Thymus (tissue), 11 donors: Measurements from ENCODE around the gene PRKG1. TPM values are rescaled to one million over a fixed set of nuclear protein-coding genes. Genes with fewer than 3 reads are reported as not detected.

Experiments
- DNase-seq, 9 donors: peaks; one replicate each; pipeline ENCODE4 v3.0.0-alpha.2; 2013; ENCODE audit warnings: low spot score in 9 of 9, low read depth in 6 of 9, missing footprints in 1 of 9
- H3K27ac ChIP-seq, 2 donors: one replicate each; pipeline ENCODE4 v1.5.1; 2013; ENCODE audit warnings: control low read depth in 1 of 2, low read depth in 1 of 2, low read length in 1 of 2, mild to moderate bottlenecking in 1 of 2, moderate library complexity in 1 of 2
- H3K27me3 ChIP-seq, 2 donors: one replicate each; pipeline ENCODE4 v1.5.1; 2013; ENCODE audit warnings: low read length in 1 of 2; ENCODE audit not compliant: control insufficient read depth in 2 of 2, insufficient read depth in 1 of 2
- H3K36me3 ChIP-seq, 2 donors: one replicate each; pipeline ENCODE4 v1.5.1; 2013; ENCODE audit warnings: low read length in 1 of 2, mild to moderate bottlenecking in 1 of 2, moderate library complexity in 1 of 2; ENCODE audit not compliant: control insufficient read depth in 2 of 2, insufficient read depth in 2 of 2
- H3K4me1 ChIP-seq, 2 donors: one replicate each; pipeline ENCODE4 v1.5.1; 2013; ENCODE audit warnings: low read length in 2 of 2; ENCODE audit not compliant: control insufficient read depth in 2 of 2, insufficient read depth in 2 of 2
- H3K4me3 ChIP-seq, 2 donors: one replicate each; pipeline ENCODE4 v1.5.1; 2013; ENCODE audit warnings: low read length in 2 of 2, control low read depth in 1 of 2, mild to moderate bottlenecking in 1 of 2
- H3K9me3 ChIP-seq, 2 donors: one replicate each; pipeline ENCODE4 v1.5.1; 2013; ENCODE audit warnings: low read length in 1 of 2, mild to moderate bottlenecking in 1 of 2; ENCODE audit not compliant: control insufficient read depth in 2 of 2, insufficient read depth in 1 of 2
- WGBS: extraction: QIAGEN DNeasy Blood & Tissue Kit; methylation state at CpG from one replicate; pipeline ENCODE4 v1.1.7; 2013; 5-methylcytosine and 5-hydroxymethylcytosine counted together
- polyA plus RNA-seq: library from polyadenylated mRNA; stranded (reverse); fragments of 200-250 nt; gene quantifications from one replicate; pipeline ENCODE4 v1.2.3, GENCODE V29; 2013
- total RNA-seq: library from RNA; stranded (reverse); fragments of 120-200 nt; gene quantifications from one replicate; pipeline ENCODE4 v1.2.4, GENCODE V29; 2013
- donor health status: healthy.

The PRKG1 gene
- total and polyA plus RNA-seq, 2 donors = 2.5 to 7.4 TPM

- WGBS = 94% methylated on average over 4 of the region's 4 CpGs
- Histone ChIP-seq H3K9me3 (no peaks in the 10 kb centered on the region), H3K4me3 (no peak overlapping the region)
These were observed 23.3 kb downstream of the PRKG1 start for GRCh38 chr10:51097546-51097945.

GRCh38 chr10:51100221-51100620 is 25.9 kb downstream of the PRKG1 start:
- 92% methylated on average over 1 of the region's 1 CpG for WGBS

More at GRCh38 chr10:51097546-51097945, 23.3 kb downstream of the PRKG1 start:
- no peak for DNase-seq
- no peaks in the 10 kb centered on the region for H3K27me3 ChIP-seq
- H3K36me3 ChIP-seq = no peaks in the 10 kb centered on the region
- no peak overlapping the region for H3K27ac ChIP-seq
- H3K4me1 ChIP-seq = no peaks in the 10 kb centered on the region

DNA sequence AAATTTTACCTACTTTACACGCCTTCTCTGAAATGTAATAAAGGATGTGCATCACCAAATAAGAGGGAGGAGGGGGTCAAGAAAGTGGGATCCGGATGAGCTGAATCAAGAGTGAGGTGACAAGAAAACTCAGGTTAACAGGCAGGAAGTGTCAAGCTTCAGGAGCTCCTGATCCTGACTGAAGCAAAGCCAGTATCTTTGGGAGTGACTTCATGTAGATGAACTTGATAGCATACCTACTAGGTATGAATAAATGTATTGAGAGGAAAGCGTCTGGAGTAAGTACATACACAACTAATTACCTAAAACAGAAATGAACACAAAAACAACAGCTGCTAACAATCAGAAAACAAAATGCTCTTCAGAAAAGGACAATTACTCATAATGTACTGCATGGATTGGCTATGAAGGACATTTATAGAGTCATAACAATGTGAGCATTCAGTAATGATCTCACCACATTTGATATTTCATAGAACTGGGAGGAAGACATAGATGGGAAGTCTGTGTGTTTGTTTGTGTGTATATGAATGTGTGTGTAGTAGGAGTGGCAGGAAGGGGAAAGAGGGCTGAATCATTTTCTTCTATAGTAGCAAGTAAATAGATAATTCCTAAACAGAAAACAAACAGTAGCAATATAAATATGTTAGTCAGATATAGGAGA is 29.4 kb downstream of the PRKG1 start:
- H3K27me3 ChIP-seq = no peaks in the 10 kb centered on the region
- no peak overlapping the region for H3K4me3 ChIP-seq
- no peaks in the 10 kb centered on the region for H3K9me3 ChIP-seq
- H3K4me1 ChIP-seq = no peaks in the 10 kb centered on the region
- 96% methylated on average over 3 of the region's 3 CpGs for WGBS
- no peaks in the 10 kb centered on the region for H3K36me3 ChIP-seq
- no peak for DNase-seq
- no peak overlapping the region for H3K27ac ChIP-seq

More at GRCh38 chr10:51100221-51100620, 25.9 kb downstream of the PRKG1 start:
- H3K4me3 ChIP-seq = no peak overlapping the region
- no peak overlapping the region for H3K27ac ChIP-seq
- H3K4me1 ChIP-seq = no peaks in the 10 kb centered on the region
- no peaks in the 10 kb centered on the region for H3K27me3 ChIP-seq
- no peak for DNase-seq
- no peaks in the 10 kb centered on the region for H3K36me3 ChIP-seq
- no peaks in the 10 kb centered on the region for H3K9me3 ChIP-seq

DNA sequence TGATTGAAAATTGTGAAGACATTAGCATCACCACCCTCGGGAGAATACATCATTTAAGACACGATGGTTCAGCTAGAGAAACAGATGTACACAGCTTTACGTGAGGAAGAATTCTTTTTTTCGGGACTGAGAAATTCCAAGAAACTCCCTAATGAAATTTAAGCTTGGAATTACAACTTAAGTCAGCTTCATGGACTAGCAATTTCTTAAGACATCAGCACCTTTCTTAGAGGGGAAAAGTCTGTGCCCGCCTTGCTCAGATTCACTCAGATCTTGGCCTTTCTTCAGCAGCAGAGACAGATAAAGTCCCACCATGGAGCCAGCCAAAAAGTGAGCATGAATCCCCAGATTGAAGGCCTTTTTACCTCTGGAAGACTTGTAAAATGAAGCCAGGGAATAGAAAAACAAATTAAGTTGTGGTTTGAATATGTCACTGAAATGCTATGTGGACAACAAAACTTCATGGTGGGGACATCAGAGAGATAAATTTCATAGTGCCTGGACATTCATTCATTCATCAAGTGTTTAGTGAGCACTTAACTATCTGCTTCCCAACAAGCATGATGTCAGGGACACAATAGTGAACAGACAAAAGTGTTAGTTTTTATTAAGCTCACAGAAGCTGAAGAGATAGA is 32.1 kb downstream of the PRKG1 start:
- Histone ChIP-seq H3K4me1 (no peaks in the 10 kb centered on the region), H3K36me3 (no peaks in the 10 kb centered on the region), H3K27me3 (no peaks in the 10 kb centered on the region), H3K27ac (no peak overlapping the region), H3K4me3 (no peak overlapping the region), H3K9me3 (no peaks in the 10 kb centered on the region)
- WGBS = 65% methylated on average over 5 of the region's 5 CpGs
- DNase-seq = no peak

DNA sequence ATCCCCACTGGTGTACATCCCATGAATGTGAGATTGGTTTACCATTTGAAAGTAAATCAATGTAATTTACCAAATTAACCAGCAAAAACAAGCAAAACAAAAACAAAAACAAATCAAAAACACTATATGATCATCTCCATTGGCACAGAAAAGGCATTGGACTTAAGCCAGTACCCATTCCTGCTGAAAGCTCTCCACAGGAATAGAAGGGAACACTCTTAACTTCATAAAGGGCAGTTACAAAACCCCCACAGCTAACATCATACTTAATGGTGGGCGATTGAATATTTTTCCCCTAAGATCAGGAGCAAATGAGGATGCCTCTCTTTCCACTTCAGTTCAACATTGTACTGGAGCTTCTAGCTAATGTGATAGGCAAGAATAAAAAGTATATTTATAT is 34.1 kb downstream of the PRKG1 start:
- Histone ChIP-seq H3K4me3 (no peak overlapping the region), H3K36me3 (no peaks in the 10 kb centered on the region), H3K27me3 (no peaks in the 10 kb centered on the region), H3K4me1 (no peaks in the 10 kb centered on the region), H3K27ac (no peak overlapping the region), H3K9me3 (no peaks in the 10 kb centered on the region)
- WGBS = 97% methylated on average over 1 of the region's 1 CpG
- no peak for DNase-seq

GRCh38 chr10:51109801-51110533 is 35.7 kb downstream of the PRKG1 start:
- DNase-seq = no peak

DNA sequence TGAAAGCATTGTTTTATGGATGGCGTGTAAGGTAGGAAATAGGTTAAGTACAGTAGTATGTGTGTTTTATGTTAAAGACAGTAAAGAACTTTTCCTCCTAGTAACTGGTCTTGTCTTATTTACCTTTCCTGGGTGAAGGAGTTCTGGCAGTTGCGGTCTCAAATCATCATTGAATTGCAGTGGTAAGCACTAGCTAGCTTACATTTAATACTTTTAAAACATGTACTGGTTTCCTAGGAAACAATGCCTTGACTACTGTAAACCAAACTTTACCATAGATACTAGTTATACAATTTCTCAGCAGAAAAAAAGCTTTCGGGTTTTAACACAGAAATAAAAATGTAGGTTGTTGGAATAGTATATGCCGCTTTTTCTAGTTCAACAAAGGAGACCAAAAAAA is 37.7 kb downstream of the PRKG1 start:
- Histone ChIP-seq H3K9me3 (no peaks in the 10 kb centered on the region), H3K4me3 (no peak overlapping the region), H3K27ac (no peak overlapping the region), H3K36me3 (no peaks in the 10 kb centered on the region), H3K4me1 (no peaks in the 10 kb centered on the region), H3K27me3 (no peaks in the 10 kb centered on the region)
- DNase-seq = no peak
- 96% methylated on average over 4 of the region's 4 CpGs for WGBS

More at GRCh38 chr10:51109801-51110533, 35.7 kb downstream of the PRKG1 start:
- Histone ChIP-seq H3K4me1 (no peaks in the 10 kb centered on the region), H3K27me3 (no peaks in the 10 kb centered on the region), H3K27ac (no peak overlapping the region), H3K4me3 (no peak overlapping the region), H3K9me3 (no peaks in the 10 kb centered on the region), H3K36me3 (no peaks in the 10 kb centered on the region)
- WGBS = 92% methylated on average over 4 of the region's 4 CpGs

- no peaks in the 10 kb centered on the region for H3K4me1 ChIP-seq
- H3K27ac ChIP-seq = no peak overlapping the region
- WGBS = 96% methylated on average over 1 of the region's 1 CpG
- no peak for DNase-seq
- no peak overlapping the region for H3K4me3 ChIP-seq
- H3K9me3 ChIP-seq = no peaks in the 10 kb centered on the region
- H3K27me3 ChIP-seq = no peaks in the 10 kb centered on the region
- no peaks in the 10 kb centered on the region for H3K36me3 ChIP-seq
These were observed 38.7 kb downstream of the PRKG1 start for GRCh38 chr10:51113007-51113406.

DNA sequence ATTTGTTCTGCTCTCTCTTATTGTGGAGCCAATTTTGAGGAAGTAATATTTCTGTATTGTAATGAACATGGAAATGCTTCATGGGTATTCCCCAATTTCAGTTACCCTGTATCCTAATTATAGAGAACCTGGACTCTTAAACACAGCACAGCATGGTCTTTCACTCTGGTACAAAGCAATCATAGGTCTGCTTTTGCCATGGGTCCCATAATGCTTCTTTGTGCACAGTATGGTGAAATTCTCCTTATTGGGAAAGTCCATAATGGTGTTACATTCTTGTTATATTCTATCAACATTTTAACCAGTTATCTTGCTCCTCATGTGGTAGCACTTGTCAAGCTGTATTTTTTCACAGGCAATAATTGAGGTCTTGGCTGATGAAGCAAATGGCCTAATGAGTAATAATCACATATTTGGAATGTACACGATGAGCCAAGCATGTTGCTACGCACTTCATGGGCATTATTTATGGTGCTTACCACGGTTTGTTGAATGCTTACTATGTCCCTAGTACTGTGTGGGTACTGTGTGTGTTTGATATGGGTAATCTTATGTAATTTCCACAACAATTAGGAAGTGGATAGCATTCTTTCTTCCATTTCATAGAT is 42.9 kb downstream of the PRKG1 start:
- Histone ChIP-seq H3K36me3 (no peaks in the 10 kb centered on the region), H3K9me3 (no peaks in the 10 kb centered on the region), H3K4me1 (no peaks in the 10 kb centered on the region), H3K27ac (no peak overlapping the region), H3K4me3 (no peak overlapping the region), H3K27me3 (no peaks in the 10 kb centered on the region)
- DNase-seq = no peak
- 90% methylated on average over 3 of the region's 3 CpGs for WGBS
